IPS DF 4.7 (cell line): ENCODE measurements around the gene UBQLN4.

Source experiments
- DNase-seq: peaks from one replicate; pipeline ENCODE4 v3.0.0-alpha.2; 2013; ENCODE audit warnings: low spot score; ENCODE audit errors: extremely low read depth

UBQLN4 gene

DNA sequence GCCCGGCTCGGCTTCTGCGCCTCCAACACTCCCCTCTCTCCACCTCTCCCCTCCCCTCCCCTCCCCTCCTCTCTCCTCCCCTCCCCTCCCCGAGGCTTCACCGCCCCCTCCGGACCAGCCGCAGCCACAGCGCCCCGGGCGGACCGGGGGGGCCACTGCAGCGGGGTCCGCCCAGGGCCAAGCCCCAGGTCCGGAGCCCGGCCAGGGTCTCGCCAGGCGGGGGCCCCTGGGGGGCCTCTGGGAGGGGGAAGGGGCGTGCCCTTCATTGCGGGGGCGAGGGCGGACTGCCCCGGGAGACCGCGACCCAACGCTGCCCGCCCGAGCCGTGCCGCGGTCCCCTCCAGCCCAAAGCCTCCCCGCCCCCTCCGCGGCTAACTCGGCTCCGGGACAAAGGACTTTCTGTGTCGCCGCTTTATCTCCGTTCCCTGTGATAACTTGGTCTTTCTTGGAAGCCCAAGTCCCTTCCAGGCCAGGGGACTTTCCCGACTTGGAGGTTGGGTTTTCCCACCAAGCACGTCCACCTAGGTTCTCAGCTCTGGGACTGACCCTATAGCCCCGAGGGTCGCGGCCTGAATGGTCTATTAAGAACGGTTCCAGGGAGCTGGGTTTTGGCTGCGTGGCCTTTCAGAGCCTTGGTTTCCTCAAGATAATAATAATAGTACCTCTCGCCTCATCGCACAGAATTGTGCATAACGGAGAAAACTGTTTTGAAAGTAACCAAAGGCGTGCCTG, at the start of gene UBQLN4:
Gene UBQLN4 (minus strand): TSS at position 31 of the 732 bp plus-strand sequence. CDS start 97 bp downstream, outside the sequence.
- no peak for DNase-seq

DNA sequence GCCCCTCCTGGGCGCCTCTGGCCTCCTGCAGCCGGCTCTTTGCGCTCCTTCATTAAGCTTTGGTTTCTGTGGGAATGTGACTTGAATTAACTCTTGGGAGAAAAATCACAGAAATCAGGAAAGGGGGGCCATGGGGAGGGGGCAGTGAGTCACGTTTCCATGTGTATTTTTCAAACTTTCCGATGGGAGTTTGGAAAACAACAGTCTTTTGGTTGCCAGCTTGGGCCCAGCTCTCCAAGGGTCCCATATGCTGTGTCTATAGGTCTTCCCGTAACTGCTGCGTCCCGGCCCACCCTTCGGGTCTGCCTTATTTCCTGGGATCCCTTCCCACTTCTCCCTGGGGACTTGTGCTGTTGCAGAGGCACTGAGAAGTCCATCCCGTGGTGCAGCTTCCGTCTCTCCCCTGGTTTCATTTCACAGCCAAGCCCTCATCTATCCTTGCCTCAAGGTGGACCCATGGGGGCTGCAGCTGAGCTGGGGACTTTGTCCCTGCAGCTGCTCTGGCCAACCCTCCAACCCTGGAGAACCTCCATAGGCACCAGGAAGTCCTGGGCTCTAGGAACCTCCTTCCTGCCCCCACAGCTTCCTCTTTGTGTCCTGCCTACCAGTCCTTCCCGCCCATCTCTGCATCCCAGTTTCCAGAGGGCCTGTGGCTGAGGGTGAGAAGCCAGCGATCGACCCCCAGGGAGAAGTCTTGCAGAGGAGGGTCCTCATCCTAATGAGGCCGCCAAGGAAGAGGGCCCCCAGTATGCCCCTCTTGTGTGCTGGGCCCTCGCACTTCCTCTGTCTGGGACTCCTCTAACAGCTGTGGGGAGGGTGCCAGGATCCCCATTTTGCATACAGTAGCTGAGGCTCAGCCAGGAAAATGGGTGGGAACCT, 49.3 kb upstream of the UBQLN4 start:
- no peak for DNase-seq

DNA sequence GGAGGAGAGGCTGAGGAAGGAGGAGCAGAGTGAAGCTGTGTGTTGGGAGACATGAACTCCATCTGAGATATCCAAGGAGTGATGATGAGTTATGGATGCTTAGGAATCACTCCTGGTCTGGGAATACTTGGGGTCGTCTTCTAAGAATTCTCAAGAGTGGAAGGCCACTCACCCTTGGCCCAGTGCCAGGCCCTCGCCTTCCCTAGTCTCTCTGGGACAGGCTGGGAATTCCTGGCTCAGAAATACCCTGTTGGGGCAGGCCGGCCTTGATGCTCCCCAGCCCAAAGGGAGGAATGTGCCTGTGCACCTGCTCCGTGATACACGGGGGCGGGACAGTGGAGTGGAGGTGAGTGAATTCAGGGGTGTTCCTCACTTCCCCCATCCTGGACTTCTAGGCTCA, 48.3 kb upstream of the UBQLN4 start:
- DNase-seq: no peak

DNA sequence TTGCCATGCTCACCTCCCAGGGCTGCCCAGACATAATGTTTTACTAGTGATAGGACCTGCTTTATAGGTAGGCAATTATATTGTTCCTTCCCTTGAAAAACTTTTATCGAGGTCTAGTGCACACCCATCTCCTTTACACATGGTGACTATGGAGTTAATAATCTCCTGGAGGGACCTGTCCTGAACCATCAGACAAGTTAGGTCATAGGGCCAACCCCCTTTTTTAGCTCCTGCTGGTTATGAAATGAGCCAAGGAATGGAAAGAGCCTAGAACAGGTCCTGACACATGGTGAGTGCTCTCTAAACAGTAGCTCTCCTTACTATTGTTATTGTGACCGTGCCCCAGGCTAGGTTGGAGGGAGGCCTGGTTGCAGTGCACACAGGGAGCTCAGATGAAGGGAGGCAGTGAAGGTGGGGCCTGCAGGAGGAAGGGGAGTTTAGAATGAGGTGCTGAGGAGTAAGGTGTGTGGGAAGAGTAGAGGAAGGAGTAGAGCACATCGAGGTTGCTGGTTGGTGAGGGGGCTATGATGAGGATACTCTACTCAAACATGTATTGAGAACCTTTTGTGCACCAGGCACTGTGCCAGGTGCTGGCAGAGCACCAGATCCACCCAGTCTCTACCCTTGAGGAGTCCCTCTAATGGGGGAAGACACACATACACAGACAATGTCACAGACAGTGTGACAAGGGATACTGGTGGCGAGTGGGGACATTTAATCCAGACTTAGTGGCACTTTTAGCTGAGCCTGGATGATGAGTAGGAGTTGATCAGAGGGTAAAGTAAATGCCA, 46.8 kb upstream of the UBQLN4 start:
- no peak for DNase-seq

DNA sequence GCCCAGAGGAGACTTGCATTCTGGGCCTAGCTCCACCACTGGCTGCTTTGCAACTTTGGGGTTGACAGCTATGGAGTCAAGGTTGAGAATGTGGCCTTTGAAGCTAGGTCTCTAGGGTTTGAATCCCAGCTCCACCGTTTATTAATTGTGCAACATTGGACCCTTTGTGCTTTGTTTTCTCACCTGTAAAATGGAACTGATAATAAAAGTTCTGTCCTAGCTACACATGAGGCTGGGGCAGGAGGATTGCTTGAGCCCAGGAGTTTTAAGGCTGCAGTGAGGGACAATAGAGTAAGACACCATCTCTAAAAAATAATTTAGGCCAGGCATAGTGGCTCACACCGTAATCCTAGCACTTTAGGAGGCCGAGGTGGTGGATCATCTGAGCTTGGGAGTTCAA, 45.7 kb upstream of the UBQLN4 start:
- no peak for DNase-seq

DNA sequence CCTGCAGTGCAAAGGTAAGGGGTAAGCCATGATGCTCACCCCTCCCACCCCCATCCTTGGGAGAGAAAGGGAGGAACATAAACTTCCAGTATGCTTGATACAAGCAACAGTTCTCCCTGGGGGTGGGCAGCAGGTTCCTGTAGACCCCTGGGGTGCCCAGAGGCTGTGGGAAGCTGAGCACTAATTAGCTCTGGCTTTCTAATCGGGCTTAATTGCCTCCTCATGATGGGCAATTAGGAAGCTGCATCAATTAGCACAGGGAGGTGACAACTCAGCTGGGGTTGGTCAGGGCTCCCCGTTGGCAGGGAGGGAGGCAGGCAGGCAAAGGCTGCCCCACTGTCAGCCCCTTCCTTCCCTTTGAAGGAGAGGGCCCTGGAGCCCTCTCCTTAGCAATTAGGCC, 45.2 kb upstream of the UBQLN4 start:
- no peak for DNase-seq

DNA sequence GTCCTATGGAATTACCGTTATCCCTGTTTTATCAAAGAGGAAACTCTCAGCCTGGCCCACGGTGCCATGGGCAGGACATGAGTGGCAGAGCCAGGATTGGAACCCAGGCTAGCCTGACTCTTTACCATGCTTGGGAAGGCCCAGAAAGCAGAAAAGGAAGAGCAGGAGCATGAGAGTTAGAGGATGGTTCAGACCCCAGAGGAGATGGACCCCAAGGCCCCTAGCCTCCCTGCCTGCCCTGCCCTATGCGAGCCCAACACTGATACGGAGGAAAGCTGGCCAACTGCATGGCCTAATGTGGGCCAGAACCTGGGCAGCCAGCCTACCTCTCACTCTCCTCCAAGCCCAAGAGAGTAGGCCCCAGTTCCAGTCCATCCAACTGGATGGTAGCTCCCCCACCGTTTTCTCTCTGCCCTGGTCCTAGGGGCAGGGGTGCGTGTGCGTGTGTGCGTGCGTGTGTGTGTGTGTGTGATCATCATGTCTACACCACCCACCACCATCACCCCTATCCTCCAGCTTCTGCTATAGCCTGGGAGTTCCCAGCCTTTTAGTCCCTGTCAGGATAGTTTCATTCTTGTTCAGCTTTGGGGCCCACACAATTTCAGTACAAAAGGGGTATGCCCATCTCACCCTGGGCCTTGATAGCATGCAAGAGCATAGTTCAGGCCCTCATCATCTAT, 44.0 kb upstream of the UBQLN4 start:
- no peak for DNase-seq

DNA sequence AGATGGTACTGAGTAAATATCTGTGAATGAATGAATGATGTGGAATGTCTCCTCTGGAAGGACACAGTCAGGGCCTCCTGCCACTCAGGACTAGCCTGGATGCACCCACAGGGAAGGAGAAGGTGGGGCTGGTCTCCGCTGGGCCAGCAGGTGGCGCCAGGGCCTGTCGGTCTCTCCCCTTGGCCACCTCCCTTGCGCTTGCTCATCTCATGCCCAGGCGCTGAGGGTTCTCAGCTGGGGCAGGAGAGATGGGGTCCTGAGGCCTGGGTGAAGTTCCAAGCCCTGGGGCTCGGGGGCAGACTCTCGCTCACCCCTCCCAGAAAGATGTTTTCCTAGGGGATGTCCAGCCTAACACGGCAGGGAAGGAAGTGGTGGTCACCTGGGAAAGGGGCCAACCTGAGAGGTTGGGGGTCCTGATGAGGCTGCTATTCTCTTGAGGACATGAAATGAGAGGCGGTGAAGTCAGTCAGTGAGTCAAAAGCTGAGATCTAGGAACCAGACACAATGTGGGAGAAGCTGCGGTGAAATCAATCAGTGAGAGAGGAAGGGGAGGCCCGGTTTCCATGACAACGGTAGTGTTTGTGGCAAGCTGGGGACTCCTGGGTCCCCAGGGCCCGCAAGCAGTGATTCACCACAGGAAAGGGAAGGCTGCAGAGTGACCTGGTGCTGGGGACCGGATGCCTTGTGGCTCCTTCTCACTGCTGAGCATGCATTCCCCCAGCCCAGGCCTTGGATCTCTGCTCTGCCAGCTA, 43.2 kb upstream of the UBQLN4 start:
- DNase-seq: no peak

DNA sequence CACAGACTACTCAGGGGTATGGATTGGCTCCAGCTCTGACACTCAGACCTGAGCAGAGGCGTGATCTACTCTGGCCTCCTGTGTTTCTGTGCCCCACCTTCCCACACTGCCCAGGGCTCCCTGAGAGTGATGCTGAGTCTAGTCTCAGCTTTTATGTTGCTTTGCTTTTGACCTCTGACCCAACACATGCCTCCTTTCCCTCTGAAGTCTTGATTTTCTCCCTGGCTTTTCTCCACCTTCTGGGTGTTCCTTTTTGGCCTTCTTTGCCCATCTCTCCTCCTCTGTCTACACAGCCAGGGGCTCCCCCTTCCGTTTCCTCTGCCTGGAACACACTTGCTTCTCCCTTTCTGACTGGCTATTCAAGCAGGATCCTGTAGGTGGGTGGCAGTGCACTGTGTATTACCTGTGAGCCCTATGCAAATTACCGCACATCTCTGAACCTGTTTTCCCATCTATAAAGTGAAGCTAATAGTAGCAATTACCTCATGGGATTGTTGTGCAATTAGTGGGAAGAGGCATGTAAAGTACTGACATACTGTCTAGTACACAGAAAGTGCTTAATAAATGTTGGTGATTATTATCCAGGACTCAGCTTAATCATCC, 42.4 kb upstream of the UBQLN4 start:
- no peak for DNase-seq

DNA sequence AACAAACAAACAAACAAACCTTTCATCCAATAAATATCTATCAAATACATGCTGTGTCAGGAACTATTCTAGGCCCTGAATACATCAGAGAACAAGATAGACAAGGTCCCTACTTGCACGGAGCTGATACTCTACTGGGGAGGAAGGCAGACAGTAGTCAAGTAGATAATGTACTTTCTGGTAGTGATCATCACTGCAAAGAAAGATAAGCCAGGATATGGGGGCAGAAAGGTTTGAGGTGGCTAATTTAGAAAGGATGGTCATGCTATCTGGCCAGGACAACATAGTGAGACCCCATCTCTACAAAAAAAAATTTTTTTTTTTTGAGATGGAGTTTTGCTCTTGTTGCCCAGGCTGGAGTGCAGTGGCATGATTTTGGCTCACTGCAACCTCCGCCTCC, 38.0 kb upstream of the UBQLN4 start:
- no peak for DNase-seq

DNA sequence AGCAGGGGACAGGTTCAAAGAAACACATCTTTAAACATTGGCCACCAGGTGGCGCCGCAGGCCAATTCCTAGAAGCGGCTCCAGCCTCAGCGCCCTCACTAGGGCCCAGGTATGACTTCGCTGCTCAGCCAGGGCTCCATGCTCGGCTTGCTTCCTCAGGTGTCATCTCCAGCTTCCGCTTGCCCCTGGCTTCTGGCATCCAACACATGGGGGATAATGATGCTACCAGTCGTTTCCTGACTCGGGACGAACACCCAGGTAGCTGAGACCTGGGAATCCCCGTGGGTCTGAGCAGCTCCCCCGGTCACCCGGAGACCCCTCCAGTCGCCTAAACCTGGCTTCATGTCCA, 37.2 kb upstream of the UBQLN4 start:
- DNase-seq: no peak

DNA sequence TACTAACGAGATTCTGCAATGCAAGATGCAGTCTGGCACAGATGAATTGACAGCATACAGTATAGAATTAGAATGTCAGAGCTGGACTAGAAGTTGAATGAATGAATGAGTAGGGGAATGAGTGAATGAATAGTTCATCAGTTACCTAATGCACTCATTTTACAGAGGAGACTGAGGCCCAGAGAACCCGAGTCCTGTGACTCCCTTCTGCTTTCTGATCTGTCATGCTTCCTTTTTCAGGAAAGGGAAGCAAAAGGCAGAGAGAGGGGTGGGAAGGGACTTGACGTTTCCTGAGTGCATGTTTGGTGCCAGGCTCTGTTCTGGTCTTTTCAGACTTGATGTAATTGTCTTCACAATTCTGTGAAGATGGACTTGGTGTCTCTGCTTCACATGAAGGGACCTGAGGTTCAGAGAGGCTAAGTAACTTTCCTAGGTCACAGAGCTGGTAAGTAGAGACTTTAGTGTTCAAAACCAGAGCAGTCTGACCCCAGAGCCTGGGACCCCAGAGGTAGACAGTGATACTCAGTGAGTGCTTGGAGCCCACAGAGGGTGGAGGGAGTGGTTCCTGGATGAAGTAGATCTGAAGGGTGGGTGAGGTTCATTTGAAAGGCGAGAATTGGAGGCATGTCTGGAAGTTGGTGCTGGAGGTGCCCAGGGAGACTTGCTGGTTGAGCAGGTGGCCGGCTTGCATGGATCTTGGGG, 36.7 kb upstream of the UBQLN4 start:
- no peak for DNase-seq

DNA sequence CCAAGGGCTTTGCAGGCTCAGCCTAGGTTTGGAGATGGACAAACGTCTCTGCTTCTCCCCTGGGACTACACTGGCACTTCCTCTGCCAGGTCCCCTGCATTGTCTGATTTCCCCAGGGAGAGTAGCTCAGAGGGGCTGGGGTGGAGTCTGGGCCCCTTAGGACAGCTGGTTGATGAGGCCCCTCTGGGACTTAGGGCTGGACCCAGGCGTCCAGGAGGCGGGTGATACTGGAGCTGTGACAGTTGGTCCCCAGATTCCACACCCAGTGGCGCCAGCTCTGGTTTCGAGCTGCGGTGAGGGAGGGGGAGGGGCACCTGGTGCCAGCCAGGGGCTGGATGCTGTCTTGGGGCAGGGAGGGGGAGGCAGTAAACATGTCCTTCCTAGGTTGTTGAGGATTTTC, 36.1 kb upstream of the UBQLN4 start:
- no peak for DNase-seq

DNA sequence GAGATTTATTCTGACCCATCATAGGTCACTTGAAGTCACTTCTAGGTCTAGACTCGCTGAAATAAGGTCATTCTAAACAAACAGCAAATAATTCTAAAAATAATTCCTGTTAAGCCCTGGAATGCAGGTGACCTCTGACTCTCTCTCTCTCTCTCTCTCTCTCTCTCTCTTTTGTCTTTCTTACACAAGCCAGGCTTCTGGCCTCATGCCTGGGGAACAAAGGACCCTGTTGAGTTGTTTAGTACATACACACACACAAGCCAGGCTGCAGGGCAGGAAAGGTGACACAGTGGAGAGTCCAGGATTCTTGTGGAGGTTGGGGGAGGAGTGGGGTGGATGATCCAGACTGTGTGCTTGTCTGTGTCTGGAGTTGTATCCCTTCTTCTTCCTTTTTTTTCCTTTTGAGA, 32.7 kb upstream of the UBQLN4 start:
- DNase-seq: no peak

DNA sequence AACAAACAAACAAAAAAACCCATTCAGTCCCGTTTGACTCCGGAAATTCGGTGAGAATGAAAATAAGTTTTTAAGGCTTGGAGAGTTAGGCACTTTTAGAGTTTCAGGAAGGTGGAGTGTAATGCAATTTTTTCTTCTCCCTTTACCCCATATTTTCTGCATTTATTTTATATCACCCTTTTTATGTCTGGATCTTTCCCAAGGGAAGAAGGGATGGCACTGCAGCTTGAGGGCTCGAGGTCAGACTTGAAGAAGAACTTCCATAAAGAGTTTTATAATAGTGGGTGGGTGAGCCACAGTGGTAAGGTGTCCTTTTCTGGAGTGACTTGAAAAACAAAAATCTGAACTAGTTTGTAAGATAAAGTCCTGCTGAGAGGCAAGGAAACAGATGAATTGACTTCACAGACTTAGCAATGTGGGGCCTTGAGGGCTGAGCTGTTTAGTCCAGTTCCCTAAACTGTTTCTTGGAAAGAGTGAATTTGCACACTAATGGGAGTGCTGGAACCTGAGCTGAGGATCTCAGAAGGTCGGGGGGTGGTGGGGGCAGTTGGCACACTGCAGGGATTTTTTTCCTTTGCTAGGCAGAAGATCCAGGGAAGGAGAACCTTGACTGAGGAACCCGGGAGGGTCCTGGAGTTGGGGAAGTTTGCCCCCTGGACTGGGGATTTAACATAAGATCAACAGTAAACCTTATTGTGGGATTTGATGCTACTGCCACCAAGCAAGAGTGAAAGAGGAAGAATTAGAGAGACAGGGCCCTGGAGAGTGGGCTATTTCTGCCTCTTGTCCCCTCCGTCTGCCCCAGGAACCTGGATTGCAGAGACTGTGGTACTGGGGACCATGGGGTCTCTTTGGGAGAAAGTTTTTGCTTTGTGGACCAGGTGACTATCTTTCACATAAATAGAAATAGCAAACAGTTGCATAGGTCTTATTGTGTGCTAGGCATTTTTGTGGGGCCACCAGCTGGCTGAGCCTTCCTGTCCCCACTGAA, 30.5 kb upstream of the UBQLN4 start:
- no peak for DNase-seq

DNA sequence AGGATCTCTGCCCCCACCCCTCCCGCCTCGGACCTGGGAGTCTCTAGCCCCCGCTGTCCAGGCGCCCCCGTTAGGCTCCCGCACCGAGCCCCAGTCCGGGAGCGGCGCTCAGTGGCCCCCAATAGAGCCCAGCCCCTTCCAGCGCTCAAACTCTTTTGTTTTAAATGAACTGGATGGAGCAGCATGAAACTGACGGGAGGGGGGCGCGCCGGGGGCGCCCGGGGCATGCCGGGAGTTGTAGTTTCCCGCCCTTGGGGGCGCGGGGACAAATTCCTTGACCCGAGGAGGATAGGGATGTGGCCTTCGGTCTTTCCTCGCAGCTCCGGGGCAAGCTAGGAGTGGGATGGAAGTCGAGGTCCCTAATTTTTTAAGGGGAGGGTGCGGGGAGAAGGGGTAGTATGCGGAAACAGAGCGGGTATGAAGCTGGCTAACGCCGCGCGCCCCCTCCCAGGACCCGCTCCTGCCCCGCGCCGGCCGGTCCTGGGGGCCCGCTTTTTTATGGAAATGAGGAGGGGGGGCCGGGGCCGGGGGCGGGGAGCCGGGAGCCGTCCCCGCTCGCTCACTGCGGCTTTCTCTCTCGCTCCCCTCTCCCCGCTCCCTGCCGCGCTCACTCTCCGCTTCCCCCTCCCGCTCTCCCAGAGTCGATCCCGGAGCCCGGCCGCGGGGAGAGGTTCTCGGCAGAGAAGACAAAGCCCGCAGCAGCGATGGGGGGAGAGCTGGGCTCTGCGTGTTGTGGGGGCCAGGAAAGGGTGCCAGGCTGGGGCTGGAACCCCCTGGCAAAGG, 28.9 kb upstream of the UBQLN4 start, which contains the start of gene MEX3A:
Gene MEX3A (minus strand): TSS at position 157 of the 783 bp plus-strand sequence. CDS start 467 bp downstream, outside the sequence.
- peak; percentile 88 for DNase-seq

DNA sequence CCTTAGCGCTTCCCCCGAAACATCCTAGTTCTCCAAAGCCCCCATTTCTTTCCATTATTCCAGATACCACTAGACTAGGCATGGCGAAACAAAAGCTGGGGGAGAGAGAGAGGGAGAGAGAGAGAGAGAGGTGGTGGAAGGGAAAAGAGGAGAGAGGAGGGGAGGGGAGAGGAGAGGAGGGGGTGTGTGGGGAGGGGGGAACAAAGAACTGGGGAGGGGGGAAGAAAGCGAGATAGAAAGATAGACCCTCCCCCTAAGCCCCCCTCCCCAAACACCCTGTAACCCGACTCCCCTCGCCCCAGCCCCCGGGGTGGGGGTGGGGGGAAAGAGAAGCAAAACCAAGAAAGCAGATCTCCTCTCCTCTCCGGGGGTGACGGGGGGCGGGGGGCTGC, 28.3 kb upstream of the UBQLN4 start:
- DNase-seq: no peak
